MV-4-11 (cell line): ENCODE measurements around the gene ZEB1.
A peak's percentile ranks its signal among the peaks of the same experiment; 100 is the strongest.

Source experiments
- DNase-seq: peaks from one replicate; lab custom pipeline; 2025; lab: John Stamatoyannopoulos, UW

Gene ZEB1

DNA sequence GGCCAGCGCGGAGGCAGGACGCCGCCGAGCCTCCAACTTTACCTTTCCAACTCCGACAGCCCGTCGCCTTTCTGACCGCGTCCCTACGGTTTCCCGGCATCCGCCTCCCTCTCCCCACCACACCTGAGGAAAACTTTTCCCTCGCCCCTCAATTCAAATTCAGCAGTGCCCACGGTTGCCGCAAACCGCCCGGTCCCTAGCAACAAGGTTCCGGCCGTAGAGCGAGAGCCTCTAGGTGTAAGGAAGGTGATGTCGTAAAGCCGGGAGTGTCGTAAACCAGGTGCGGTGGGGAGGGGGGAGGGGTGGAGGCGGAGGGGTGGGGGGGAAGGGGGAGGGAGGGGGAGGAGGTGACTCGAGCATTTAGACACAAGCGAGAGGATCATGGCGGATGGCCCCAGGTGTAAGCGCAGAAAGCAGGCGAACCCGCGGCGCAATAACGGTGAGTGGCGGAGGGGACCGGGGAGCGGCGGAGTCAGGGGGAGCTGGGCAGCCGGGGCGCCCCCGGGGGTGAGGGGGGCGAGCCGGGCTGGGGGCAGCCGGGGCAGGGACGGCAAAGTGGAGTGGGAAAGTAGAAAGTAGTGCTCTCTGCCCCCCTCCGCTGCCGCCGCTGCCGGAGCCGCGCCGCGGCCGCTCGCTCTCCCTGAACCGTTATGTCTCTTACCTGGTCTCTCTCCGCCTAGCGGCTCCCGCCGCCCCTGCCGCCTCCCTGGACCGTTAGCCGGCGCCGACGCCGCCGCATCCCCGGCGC is at the start of gene ZEB1:
ZEB1 (plus strand) TSS at position 363 of the 748 bp plus-strand sequence; CDS start at position 382, 19 bp downstream.
- DNase-seq: no peak

DNA sequence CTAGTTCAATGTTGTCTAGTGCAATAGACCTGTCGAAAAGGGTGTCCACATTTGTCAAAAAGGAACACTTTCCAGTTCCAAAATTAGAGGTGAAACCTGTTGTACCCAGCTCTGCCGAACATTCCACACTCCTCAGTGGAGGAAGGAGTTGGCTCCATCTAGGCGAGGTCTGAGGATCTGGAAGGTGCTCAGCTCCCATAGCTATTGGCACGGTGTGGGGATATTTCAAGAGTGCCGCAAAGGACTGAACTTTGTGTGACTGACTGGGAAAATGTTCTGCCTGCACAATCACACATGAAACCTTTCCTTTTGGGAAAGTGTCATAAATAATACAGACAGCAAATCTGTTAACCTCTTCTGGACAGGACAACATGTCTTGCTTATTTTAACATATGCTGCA is 48.1 kb upstream of the ZEB1 start:
- DNase-seq: no peak

DNA sequence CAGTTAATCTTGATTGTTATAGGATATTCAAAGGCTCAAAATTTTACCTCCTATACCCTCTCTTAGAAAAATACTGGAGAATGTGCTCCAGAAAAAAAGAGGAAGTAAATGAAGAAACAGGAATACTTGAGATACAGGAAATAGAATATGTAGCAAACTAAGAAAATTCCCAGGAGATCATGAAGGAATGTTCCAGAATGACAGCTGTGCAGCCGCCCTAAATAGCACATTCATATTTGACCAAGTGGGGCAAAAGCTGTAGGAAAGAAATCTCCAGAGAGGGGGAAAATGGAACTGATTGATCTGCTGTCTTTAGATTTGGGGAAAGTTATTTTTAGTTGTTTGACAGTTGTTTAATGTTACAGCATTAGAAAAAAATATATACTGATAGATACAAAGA is 46.2 kb upstream of the ZEB1 start:
- DNase-seq: no peak

DNA sequence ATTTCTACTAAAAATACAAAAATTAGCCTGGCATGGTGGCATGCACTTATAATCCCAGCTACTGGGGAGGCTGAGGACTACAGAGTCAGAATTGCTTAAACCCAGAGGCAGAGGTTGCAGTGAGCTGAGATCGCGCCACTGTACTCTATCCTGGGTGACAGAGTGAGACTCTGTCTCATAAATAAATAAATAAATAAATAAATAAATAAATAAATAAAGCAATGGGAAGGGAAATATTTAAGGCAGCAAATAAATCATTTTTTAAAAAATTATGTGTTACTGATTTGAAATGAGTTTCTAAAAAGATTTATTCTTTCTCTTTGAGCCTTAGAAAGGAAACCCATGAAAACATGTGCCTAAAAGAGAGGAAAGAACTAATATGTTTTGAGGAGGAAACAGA is 45.2 kb upstream of the ZEB1 start:
- DNase-seq: no peak

DNA sequence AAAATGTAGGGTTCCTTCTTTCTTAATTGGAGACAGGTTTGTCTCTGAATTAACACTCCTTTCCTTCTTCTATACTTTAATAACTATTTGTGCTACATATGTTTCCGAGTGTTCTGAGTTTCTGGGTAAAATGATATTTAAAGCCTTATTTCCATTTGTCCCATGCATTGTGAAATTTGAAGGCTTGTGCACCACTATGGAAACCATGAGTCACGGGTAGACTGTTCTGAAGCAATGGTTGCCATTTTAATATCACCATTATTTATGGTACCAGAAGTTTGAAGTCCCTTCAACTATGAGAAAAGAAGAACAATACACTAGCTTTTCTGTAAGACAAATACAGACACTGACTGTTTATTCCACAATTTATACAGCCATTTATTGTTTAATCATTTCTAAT is 44.7 kb upstream of the ZEB1 start:
- DNase-seq: peak; percentile 83

DNA sequence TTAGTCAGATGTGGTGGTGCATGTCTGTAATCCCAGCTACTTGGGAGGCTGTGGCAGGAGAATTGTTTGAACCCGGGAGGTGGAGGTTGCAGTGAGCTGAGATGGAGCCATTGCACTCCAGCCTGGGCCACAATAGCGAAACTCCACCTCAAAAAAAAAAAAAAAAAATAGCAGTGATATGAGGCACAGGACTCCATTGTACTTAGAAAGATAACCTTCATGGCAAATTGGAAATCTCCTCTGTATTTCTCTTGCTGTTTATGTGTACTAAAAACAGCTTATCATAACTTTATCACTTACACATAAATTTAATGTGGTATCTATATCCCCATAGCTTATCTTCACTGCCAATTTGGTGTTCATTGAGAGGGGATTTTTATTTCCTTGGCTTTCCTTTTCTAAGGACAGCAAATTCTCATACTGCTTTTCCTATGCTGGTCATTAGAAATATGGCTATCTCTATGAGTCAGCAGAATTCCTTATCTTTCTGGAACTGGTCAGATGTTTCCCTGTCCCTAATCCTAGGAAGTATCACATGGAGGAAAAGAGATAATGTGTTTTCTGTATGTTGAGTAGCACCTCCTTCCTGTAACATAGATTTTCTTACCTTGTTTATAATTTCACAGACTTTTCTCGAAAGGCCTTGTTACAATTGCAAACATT is 40.6 kb upstream of the ZEB1 start:
- DNase-seq: no peak

DNA sequence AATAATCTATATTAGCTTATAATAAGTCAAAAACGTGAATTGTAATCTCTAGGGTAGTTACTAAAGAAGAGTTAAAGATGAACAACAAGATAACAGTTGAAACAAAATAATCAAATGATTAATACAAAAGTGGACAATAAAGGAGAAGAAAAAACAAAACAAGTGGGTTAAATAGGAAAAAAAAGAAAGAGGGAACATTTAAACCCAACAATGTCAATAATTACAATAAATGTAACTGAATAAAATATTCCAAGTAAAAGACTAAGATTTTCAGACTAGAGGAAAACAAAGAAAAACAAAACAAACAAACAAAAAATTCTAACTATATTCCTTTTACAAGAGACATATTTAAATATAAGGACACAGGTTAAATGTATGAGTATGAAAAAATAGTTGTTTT is 38.0 kb upstream of the ZEB1 start:
- DNase-seq: no peak

DNA sequence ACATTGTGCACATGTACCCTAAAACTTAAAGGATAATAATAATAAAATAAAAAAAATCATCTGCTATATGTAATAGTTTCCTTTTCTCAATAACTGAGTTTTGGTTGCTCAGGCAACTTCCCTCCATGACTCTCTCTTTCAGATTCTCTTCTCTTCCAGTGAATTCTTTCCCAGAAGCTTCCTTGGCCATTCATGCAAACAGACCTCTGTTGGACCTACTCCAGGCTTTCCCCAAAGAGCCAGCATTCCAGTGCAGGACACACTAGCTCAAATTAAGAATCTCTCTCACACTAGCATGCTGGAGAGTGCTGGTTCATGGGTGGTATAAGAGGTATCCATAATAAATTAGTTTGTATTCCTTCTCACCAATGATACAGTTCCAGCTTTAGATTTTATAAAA is 31.0 kb upstream of the ZEB1 start:
- DNase-seq: no peak

DNA sequence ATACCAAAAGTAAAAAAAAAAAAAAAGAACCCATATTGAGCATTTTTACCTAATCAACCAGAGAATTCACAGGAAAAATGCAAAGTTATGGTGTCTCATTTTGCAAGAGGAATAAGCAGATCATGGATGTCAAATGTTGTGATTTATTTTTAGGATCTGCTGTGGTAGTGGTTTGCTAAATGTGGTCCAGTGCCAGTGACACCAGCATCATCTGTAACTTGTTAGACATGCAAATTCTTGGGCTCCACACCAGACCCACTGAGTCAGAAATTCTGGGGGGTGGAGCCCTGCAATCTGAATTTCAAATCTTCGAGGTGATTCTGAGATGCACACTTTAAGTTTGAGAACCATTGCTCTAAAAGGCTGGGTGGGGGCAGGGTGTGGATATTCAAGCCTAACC is 30.1 kb upstream of the ZEB1 start:
- no peak for DNase-seq

DNA sequence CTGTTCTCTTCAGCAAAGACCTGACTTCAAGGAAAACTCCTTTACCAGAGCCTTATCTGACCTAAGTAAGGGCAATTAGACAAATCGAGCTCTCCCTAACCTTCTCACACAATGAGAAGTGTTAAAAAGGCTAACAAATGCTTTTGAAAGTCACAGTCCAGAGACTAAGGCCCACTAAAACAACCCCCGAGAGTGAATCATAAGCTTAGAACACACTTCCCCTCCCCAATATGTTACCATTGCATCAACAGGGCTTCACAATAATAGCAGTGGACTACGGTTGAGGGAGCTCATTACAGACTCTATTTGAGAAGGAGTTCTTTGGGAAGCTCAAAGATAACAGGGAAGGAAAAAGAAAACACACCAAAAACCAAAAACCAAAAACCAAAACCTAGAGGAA is 28.6 kb upstream of the ZEB1 start:
- DNase-seq: no peak

DNA sequence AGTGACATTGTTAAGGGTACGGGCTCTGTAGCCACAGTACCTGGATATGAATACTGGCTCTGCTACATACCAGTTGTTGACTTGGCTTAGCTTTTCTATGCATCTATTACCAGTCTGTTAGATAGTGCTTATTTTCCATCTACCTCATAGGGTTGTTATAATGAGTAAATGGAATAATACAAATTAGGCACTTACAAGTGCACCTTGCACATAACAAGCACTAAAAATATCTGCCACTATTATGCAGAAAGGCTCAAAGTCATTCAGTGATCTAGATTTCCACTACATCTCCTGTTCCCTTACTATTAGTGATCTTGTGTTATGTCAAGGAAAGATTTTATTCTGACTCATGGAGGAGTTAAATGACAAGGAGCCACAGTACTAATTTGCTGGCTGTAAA is 27.9 kb upstream of the ZEB1 start:
- no peak for DNase-seq

DNA sequence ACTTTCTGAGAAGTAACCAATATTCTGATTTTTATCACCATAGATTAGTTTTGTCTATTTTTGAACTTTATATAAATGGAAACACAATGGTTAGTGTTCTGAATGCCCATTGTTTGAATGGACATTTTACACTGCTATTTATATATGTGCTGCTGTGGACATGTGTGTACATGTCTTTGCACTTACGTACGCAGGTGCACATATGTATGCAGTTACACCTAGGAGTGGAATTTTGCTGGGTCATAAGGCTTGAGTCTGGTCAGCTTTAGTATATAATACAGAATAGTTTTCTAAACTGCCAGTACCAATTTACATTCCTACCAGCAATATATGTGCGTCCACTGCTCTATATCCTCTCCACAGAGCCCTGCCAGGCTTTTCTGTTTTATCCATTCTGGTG is 24.5 kb upstream of the ZEB1 start:
- DNase-seq: no peak

DNA sequence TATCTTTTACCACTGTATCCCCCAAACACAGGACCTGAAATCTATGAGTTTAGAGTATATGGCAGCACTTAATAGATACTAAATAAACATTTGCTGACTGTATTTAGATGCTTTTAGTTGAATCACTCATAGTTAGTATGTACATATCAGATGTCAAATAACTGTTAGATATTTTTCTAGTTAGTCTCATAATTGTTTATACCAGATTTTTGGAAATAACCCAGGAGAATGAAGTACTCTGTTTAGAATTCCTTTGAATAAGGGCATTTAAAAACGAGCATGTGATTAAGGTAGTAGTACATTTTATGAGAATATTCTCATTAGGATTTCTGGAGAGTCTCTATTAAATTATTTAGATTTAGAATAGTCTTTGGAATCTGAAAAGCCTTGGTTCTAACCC is 22.3 kb upstream of the ZEB1 start:
- no peak for DNase-seq

DNA sequence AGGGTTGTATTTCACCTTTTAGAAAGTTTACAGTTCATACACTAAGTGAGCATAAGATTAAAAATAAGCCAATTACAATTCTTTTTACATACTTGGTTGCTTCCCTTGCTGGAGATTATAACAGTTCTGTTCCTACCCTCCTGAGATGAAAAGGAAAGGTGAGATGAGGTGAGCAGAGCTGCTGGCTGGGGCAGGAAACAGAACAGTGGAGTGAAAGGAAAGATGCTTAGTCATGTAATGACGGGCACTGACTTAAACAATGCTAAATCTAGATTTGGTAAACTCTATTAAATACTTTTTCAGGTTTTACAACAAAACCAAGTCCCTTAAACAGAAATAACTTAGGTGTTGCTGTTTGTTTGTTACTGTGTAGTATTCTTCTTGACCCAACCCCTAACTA is 19.9 kb upstream of the ZEB1 start:
- no peak for DNase-seq

DNA sequence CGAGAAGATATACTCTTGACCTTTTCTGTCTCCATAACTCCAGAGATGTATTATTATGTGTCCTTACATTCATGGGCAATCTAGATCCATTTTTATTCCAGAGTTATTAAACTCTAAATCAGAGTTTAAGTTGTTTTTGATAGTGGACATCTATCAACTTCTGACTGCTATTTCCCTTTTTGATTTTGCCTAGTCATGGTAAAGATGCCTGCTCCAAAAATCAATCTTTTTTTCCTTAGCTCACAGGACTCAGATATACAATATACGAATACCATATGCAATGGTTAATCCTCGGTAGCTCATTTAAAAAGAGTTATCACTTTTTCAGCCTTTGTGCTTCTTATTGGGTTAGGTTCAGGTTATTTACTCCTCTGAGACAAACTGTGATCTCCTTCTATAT is 15.8 kb upstream of the ZEB1 start:
- no peak for DNase-seq

DNA sequence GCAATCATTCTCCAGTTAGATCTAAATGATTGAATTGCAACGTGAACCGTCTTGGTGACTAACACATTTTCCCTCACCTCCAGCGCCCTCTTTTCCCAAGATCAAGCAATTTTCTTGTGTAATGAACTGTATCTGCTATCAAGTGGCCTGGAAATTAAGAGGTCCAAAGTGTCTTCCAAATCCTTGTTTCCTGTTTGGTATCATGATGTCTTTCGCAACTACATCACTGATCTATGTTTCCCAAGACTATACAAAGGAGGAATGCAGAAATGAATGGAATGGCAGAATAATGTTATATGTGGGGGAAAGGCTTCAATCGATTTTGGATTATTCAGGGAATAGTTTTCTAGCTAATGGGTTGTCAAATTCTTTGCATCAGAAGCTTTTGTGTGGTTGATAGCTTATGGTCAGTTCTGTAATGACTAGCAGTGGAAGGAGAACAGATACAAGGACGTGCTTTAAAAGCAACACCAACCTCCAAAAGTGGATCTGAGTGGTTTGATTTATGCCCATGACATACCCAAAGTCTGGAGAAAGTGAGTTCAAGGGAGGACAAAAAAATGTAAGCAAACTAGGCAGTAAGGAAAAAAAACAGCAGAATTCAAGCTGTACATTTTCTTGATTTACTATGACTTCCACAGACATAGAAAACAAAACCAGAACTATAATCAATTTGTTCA is 14.6 kb upstream of the ZEB1 start:
- no peak for DNase-seq

DNA sequence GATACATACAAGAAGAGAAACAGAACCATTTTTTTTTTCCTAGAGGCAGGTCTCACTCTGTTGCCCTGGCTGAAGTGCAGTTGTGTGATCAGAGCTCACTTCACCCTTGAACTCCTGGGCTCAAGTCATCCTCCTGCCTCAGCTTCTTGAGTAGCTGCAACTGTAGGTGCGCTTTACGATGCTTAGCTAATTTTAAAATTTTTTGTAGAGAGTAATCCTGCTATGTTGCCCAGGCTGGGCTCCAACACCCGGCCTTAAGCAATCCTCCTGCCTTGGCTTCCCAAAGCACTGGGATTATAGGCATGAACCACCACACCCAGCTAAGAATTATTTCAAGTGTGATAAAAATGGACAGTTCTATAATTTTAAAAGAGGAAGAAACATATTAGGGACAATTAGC is 5.6 kb upstream of the ZEB1 start:
- DNase-seq: no peak

DNA sequence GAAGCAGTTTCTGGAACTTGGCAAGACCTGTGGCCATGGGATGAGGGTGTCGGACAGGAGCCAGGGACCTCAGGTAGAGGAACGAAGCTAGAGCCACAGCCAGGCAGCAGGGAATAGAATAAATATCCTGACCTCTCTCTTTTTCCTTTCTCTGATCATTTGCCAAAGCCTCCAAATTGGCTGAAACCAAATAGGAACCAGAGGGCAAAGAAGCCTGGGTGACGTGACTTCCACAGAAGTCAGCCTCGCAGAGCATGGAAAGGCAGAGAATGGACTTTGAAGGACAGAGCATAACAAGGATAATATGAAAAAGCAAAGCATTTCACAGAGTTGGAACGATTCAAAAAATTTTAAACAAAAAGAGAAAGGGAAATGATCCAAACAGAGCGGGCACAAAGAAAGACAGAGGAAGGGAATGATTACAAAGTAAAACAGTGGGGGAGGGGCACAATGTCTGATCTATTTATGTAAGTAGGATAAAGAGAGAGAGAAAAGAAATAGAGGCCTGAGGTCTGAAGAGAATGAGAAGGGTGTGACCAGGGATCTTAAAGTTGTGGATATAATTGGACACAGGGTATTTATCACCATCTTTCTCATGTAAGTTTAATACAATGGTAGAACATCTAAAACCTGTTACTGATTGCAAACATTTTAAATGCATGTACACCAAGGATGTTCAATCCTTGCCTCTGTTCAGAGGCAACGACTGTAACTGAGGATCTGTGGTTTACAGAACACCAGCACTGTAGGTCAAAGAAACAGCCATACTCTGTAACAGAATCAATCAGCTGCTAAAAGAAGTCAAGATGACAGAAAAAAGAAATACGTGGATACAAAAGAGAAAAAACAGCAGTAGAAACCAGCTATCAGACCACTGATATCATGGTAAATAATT is 4.5 kb upstream of the ZEB1 start:
- DNase-seq: no peak

DNA sequence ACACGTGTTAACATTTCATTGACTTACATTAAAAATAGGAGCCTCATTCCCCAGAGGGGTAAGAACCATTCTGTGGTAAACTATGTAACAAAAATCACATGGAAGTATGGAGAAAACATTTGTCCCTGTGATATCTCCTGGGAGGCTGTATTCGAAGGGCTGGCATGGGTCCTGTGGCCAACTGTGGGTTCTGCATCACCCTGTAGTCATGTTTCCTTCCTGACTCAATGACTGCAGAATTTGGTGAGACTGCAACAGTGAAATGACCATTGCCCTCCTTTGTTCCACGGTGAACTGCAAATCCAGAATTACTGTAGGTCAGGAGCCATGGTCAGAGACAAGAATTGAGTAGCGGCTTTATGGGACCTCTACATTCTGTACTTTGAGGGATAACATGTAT is 3.6 kb upstream of the ZEB1 start:
- no peak for DNase-seq

DNA sequence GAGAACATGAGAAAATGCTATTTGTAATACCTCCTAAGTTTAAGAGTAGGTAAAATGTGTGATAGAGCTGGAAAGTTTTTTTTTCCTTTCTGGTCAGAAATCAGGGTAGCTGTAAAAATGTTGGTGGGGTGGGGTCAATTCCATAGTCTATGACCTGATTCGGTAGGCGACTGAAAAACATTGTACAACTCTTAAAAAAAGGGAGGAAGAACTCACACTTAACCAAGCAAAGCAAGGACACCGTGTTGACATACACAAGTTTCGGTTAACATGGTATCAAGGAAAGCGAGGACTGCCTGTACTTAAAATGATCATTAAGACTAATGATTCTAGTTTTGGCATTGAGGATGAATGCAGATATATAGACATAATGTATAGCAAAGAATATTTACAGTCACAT is 1.8 kb upstream of the ZEB1 start:
- no peak for DNase-seq

DNA sequence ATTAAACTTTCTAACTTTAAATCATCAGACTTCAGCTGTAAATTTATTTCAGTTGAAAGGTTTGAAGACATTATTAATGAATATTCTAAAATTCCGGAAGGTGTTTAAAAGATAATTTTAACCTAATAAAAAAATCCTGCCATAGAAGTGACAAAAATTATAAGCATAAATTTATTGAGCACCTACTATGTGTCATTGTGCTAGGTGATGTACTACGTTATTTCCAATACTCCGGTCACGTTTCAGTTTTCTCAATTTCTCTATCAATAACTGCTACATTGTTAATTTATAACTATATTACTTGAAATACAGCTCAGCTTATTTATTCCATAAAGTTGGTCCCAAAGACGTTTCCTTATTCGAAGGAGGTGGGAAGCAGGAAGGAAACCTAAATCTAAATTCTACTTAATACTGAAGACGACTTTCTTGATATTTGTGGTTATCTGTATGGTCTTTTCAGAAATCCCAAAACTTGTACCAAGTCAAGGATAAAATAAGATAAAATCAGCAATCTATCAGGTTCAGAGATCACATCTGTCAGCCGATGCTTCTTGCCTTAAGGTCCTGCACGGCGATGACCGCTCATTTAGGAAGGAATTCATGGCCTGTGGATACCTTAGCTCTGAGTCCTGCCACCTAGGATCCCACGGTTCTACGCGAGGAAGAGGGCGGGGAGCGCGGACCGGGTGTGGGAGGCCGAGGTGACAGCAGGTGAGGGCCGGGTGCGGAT is 1.2 kb upstream of the ZEB1 start:
- DNase-seq: no peak

DNA sequence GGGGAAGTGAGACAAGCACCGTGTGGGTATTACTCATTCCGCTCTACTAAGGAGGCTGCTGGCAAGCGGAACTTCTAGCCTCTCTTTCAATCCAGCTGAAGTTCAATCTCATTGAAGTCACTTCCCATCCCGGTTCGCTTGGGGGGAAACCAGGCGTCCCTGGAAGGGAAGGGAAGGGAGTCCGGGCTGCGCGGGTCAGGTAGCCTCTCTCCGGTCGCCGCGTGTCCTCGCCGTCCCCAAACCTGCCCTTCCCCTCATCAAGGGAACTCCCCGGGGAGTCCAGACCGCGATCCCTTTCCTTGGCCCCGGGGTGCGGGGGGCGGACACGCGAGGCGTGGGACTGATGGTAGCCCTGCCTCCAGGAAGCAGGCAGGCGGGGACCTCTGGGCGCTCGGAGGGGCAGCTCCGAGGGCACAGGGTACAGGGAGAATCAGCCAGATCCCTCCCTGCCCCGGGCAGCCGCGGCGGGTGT is 598 bp upstream of the ZEB1 start:
- DNase-seq: peak; percentile 73
